OCI-LY1 (cell line): ENCODE measurements around the gene PIGU.

ENCODE experiments used
- H2AFZ ChIP-seq: fragments of 200-600 bp; sonication (generic), shearing (Covaris generic); 2 replicates; pipeline ENCODE4 v1.6.0; 2014; ENCODE audit warnings: antibody characterized with exemption, mild to moderate bottlenecking, low read length
- H3F3A ChIP-seq: fragments of 200-600 bp; sonication (generic), shearing (Covaris generic); 2 replicates; pipeline ENCODE4 v1.6.0; 2014; ENCODE audit warnings: mild to moderate bottlenecking, antibody characterized with exemption, low read length, moderate library complexity; ENCODE audit not compliant: insufficient read depth
- H3K27ac ChIP-seq: fragments of 200-600 bp; sonication (generic); 2 replicates; pipeline ENCODE4 v1.5.1; 2014; ENCODE audit warnings: low read length, mixed run types, mild to moderate bottlenecking, low read depth; ENCODE audit not compliant: poor library complexity, severe bottlenecking
- H3K27me3 ChIP-seq: fragments of 200-600 bp; sonication (generic); 2 replicates; pipeline ENCODE4 v1.6.0; 2014; ENCODE audit warnings: antibody characterized with exemption, mild to moderate bottlenecking, low read length, moderate library complexity; ENCODE audit not compliant: insufficient read depth
- H3K36me3 ChIP-seq: fragments of 200-600 bp; sonication (generic); 2 replicates; pipeline ENCODE4 v1.6.1; 2014; ENCODE audit warnings: mild to moderate bottlenecking, antibody characterized with exemption, low read length, moderate library complexity, mixed read lengths; ENCODE audit not compliant: insufficient read depth
- H3K4me1 ChIP-seq: fragments of 200-600 bp; sonication (generic); 2 replicates; pipeline ENCODE4 v1.5.1; 2014; ENCODE audit warnings: mild to moderate bottlenecking, low read length, moderate library complexity; ENCODE audit not compliant: insufficient read depth, severe bottlenecking
- H3K4me2 ChIP-seq: fragments of 200-600 bp; sonication (generic), shearing (Covaris generic); 2 replicates; pipeline ENCODE4 v1.6.1; 2014; ENCODE audit warnings: low read length
- H3K4me3 ChIP-seq: fragments of 200-600 bp; sonication (generic); 2 replicates; pipeline ENCODE4 v1.5.1; 2014; ENCODE audit warnings: low read length, low read depth, mild to moderate bottlenecking, mixed read lengths; ENCODE audit not compliant: poor library complexity, severe bottlenecking
- H3K79me2 ChIP-seq: fragments of 200-600 bp; shearing (Covaris generic); 2 replicates; pipeline ENCODE4 v1.6.1; 2016; ENCODE audit warnings: mixed run types, low read length, mixed read lengths; ENCODE audit not compliant: insufficient read depth
- H3K9ac ChIP-seq: fragments of 200-600 bp; sonication (generic), shearing (Covaris generic); 2 replicates; pipeline ENCODE4 v1.6.1; 2014; ENCODE audit warnings: mild to moderate bottlenecking, low read length, mixed read lengths
- H3K9me2 ChIP-seq: fragments of 200-600 bp; sonication (generic), shearing (Covaris generic); 2 replicates; pipeline ENCODE4 v1.6.1; 2014; ENCODE audit warnings: low read depth, mild to moderate bottlenecking, low read length, mixed read lengths
- H3K9me3 ChIP-seq: fragments of 200-600 bp; shearing (Covaris generic); 2 replicates; pipeline ENCODE4 v1.6.1; 2014; ENCODE audit warnings: low read length, mixed read lengths
- H4K20me1 ChIP-seq: fragments of 200-600 bp; sonication (generic), shearing (Covaris generic); 2 replicates; pipeline ENCODE4 v1.6.0; 2016; ENCODE audit warnings: mild to moderate bottlenecking, low read length; ENCODE audit not compliant: insufficient read depth
- EZH2 ChIP-seq: fragments of 200-600 bp; sonication (generic), shearing (Covaris generic); IDR thresholded peaks from 2 replicates; pipeline ENCODE4 v1.8.0; 2017; ENCODE audit warnings: borderline replicate concordance, mixed run types, mild to moderate bottlenecking, antibody characterized with exemption, low read length, moderate library complexity, mixed read lengths
- TF ChIP-seq, protein P1 (sequence below): fragments of 200-600 bp; sonication (generic), shearing (Covaris generic); IDR thresholded peaks from 2 replicates; pipeline ENCODE4 v1.5.1; 2017; ENCODE audit warnings: mild to moderate bottlenecking, antibody characterized with exemption, low read length, moderate library complexity, mixed read lengths

The PIGU gene

DNA sequence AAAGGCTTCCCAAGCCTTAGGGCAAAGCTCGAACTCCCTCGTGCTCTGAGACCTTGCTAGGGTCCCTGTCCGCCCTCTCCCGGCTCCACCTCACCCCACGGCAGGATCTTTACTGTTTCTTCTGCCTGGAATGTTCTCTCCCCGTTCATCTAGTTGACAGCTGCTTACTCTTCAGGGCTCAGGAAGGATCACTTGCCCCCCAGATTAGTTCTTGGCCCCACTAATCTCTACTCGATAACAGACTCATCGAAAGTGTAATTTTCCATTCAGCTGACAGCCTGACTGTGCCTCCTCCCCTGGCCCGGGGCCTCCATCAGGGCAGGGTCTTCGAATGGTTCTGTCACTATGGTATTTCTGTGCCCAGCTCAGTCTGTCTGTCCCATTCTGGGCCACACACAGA is 115.2 kb downstream of the PIGU start:
- no peaks in the 10 kb centered on the region for H3F3A ChIP-seq
- H3K9me3 ChIP-seq: no peaks in the 10 kb centered on the region
- H3K9ac ChIP-seq: no peak overlapping the region
- H3K4me3 ChIP-seq: no peak overlapping the region
- H3K9me2 ChIP-seq: no peaks in the 10 kb centered on the region
- no peaks in the 10 kb centered on the region for H4K20me1 ChIP-seq
- no peaks in the 10 kb centered on the region for H3K79me2 ChIP-seq
- H3K27me3 ChIP-seq: no peaks in the 10 kb centered on the region
- TF ChIP-seq EZH2: no peak
- TF ChIP-seq, protein P1, sequence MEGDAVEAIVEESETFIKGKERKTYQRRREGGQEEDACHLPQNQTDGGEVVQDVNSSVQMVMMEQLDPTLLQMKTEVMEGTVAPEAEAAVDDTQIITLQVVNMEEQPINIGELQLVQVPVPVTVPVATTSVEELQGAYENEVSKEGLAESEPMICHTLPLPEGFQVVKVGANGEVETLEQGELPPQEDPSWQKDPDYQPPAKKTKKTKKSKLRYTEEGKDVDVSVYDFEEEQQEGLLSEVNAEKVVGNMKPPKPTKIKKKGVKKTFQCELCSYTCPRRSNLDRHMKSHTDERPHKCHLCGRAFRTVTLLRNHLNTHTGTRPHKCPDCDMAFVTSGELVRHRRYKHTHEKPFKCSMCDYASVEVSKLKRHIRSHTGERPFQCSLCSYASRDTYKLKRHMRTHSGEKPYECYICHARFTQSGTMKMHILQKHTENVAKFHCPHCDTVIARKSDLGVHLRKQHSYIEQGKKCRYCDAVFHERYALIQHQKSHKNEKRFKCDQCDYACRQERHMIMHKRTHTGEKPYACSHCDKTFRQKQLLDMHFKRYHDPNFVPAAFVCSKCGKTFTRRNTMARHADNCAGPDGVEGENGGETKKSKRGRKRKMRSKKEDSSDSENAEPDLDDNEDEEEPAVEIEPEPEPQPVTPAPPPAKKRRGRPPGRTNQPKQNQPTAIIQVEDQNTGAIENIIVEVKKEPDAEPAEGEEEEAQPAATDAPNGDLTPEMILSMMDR: no peak
- peaks cover 5% of the 10 kb centered on the region for H3K4me1 ChIP-seq
- no peak overlapping the region for H3K27ac ChIP-seq
- no peaks in the 10 kb centered on the region for H3K36me3 ChIP-seq
- no peak overlapping the region for H2AFZ ChIP-seq
- no peak overlapping the region for H3K4me2 ChIP-seq

DNA sequence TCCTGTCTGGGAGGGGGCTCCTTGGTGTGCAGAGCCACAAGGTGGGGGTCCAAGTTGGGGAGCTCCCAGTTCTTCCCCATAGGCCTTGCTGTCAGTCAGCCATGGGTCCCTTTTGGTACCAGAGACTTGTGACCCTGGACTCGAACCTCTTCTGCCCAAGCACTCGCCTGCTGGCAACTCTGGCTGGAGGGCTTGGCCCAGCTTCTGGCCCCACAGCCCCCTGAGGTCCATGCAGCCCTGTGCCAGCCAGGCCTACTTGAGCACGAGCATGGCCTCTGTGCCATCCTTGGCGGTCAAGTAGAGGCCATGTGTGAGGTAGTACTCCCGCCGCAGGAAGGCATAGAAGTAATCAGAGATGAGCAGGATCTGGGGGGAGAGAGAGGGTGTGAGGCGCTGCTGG is 116.3 kb downstream of the PIGU start:
- H3K9me3 ChIP-seq: no peaks in the 10 kb centered on the region
- no peak overlapping the region for H3K9ac ChIP-seq
- H2AFZ ChIP-seq: no peak overlapping the region
- no peak overlapping the region for H3K4me2 ChIP-seq
- no peak overlapping the region for H3K4me3 ChIP-seq
- no peaks in the 10 kb centered on the region for H3K36me3 ChIP-seq
- H3K27ac ChIP-seq: no peak overlapping the region
- TF ChIP-seq, protein P1: no peak
- TF ChIP-seq EZH2: no peak
- H3K9me2 ChIP-seq: no peaks in the 10 kb centered on the region
- peaks cover 5% of the 10 kb centered on the region for H3K4me1 ChIP-seq
- H3F3A ChIP-seq: no peaks in the 10 kb centered on the region
- H3K79me2 ChIP-seq: no peaks in the 10 kb centered on the region
- H4K20me1 ChIP-seq: no peaks in the 10 kb centered on the region
- H3K27me3 ChIP-seq: no peaks in the 10 kb centered on the region

DNA sequence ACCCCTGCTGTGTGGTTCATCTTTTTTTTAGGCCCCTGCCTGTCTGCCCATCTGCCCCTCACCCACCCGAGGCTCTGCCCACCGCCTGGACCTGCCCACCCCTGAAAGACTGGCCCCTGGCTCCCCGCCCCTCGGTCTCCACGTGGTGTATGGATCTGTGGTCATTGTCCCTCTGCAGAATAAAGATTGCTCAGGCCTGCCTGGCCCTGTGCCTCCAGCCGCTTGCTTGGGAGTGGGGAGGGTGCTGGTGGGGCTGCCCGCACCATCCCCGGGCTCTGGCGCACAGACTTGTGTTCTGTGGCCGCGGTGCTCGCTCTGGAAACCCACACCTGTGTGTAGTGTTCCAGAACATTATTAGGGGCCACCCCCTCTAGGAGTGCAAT is 116.8 kb downstream of the PIGU start:
- no peaks in the 10 kb centered on the region for H3K9me3 ChIP-seq
- H3K79me2 ChIP-seq: no peaks in the 10 kb centered on the region
- TF ChIP-seq, protein P1: no peak
- TF ChIP-seq EZH2: no peak
- H3K27ac ChIP-seq: no peak overlapping the region
- H3K36me3 ChIP-seq: no peaks in the 10 kb centered on the region
- no peak overlapping the region for H3K4me2 ChIP-seq
- no peak overlapping the region for H3K9ac ChIP-seq
- H3K27me3 ChIP-seq: no peaks in the 10 kb centered on the region
- peaks cover 5% of the 10 kb centered on the region for H3K4me1 ChIP-seq
- no peaks in the 10 kb centered on the region for H3F3A ChIP-seq
- H3K9me2 ChIP-seq: no peaks in the 10 kb centered on the region
- no peaks in the 10 kb centered on the region for H4K20me1 ChIP-seq
- no peak overlapping the region for H3K4me3 ChIP-seq
- H2AFZ ChIP-seq: no peak overlapping the region
